HG03025 (cell line): ENCODE data around the gene SIL1.

ENCODE experiments used
- ATAC-seq: cut with Tn5 transposase; IDR thresholded peaks from one replicate; pipeline ENCODE4 v1.9.1; 2021; ENCODE audit warnings: mild to moderate bottlenecking, moderate library complexity; ENCODE audit not compliant: unreplicated experiment, low FRiP score

SIL1 gene

DNA sequence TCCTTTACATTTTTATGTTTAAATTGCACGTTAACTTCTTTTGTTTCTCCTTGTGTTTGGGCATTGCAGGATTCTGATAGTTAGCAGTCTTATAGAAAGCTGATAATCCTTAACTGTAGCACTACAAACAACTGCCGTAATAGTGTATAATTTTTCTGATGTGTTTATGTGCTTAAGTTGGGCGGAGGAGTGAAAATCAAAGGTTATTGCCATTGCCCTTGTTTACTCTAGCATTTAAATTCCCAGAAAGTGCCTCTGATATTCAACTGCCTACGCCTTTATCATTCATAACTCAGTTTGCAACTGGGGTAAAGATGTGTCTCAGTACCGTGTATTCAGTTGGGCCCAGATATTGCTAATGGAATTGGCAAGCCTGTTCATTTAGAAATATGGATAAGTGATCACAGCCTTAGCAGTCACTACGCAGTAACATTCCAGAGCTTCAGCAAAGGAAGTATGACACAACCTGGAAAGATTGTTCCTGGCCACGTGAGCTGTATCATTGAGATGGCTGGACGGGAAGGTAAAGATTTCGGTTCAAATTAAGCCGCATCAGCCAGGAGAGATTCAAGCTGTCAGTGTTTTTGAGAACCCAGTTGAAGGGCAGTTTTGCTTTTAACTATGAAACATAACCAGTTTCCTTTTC lies 294.9 kb downstream of the SIL1 start:
- no peak for ATAC-seq

DNA sequence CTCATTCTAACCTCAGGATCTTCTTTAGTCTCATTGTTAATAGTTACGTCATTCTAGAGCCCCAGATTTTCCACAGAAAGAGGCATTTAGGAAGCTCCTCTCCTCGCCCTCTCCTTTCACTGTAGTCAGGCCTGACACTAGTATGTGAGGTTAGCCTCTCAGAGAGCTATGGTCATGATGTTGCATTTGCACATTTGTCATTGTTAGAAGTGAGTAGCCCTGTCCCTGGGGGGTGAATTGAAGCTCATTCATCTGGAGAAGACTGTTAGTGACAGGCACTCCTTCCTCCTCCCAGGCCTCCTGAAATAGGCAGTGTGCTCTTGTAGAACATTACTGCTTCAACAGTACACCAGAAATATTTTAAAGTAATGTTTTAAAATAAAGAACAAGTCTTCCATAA lies 296.5 kb downstream of the SIL1 start:
- no peak for ATAC-seq

DNA sequence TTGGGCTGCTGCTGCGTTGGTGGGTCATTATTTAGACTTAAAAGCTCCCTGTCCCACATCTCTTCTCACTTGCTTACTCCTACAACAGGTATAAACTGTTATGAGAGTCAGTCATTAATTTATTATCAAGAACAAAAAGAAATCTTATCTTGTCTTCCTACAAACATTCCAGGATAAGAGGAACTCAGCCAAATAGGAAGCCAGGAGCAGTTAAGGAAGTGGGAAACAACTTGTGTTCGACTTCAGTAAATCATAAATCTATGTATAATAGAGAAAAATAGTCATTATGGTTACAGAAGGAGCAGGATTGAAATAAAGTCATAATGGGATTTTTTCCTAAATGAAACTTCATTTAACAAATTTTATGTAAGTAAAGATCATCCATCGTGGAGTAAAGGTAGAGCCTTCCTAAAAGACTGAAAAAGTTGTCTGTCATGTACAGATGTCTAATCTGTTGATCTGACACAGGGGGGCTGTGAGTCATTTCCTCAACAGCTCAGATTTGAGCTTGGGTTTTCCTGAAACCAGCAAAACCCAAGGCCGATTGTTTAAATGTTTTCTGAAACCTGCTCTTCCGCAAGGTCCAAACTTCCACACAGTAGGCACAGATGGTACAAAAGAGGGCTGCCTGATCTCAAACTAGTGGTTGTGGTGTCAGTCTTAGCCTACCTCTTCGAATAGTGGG lies 297.7 kb downstream of the SIL1 start:
- ATAC-seq: no peak

DNA sequence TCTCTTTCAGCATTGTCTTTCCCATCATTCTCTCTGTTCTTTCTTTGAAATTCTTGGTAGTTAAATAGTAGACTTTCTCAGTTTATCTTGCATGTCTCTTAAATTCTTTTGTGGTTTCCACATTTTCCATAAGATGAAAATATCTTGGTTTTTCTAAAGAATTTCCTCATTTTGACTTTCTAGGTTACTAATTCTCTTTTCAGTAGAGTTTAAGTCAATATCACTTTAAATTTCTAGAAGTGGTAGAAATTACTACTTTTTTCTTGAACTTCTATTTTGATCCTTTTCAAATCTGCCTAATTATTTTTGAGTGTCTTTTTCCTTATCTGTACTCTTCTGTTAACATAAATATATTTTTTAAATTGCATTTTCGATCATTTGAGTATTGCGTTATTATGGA lies 299.4 kb downstream of the SIL1 start:
- no peak for ATAC-seq

DNA sequence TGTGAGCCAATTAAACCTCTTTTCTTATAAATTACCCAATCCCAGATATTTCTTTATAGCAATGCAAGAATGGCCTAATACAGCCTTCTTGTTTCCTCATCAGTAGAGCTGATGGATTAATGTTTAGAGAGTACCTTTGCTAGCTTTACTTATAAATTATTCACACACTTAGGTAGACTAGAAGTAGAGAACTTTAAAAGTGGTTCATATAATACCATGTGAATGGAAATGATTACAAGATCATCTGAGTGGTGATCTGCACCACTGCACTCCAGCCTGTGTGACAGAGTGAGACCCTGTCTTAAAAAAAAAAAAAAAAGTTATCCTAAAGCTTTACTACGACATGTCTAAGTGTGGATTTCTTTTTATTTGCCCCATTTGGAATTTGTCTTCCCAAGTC lies 299.9 kb downstream of the SIL1 start:
- ATAC-seq: no peak
